Ishikawa (cell line): Measurements from ENCODE around the gene PACSIN3.

Experiments used
- CEBPB ChIP-seq: IDR thresholded peaks from 2 replicates; pipeline ENCODE4 v1.6.1; 2012
- CREB1 ChIP-seq: IDR thresholded peaks from 2 replicates; pipeline ENCODE4 v1.6.1; 2012; ENCODE audit warnings: low read depth
- EGR1 ChIP-seq: IDR thresholded peaks from 2 replicates; pipeline ENCODE4 v1.6.1; 2012
- EP300 ChIP-seq: IDR thresholded peaks from 2 replicates; pipeline ENCODE4 v1.6.1; 2012; ENCODE audit warnings: borderline replicate concordance
- NFIC ChIP-seq: IDR thresholded peaks from 2 replicates; pipeline ENCODE4 v1.6.1; 2012
- RAD21 ChIP-seq: IDR thresholded peaks from 2 replicates; pipeline ENCODE4 v1.6.1; 2012; ENCODE audit warnings: low read depth
- TAF1 ChIP-seq: IDR thresholded peaks from 2 replicates; pipeline ENCODE4 v1.6.1; 2012; ENCODE audit warnings: low read depth, mild to moderate bottlenecking
- TCF12 ChIP-seq: IDR thresholded peaks from 2 replicates; pipeline ENCODE4 v1.6.1; 2012; ENCODE audit warnings: low read depth
- TF ChIP-seq, protein P1 (sequence below): IDR thresholded peaks from 2 replicates; pipeline ENCODE4 v1.6.1; 2012
- TF ChIP-seq, protein P2 (sequence below): IDR thresholded peaks from 2 replicates; pipeline ENCODE4 v1.6.1; 2012; ENCODE audit warnings: low read depth, mild to moderate bottlenecking

DNA sequence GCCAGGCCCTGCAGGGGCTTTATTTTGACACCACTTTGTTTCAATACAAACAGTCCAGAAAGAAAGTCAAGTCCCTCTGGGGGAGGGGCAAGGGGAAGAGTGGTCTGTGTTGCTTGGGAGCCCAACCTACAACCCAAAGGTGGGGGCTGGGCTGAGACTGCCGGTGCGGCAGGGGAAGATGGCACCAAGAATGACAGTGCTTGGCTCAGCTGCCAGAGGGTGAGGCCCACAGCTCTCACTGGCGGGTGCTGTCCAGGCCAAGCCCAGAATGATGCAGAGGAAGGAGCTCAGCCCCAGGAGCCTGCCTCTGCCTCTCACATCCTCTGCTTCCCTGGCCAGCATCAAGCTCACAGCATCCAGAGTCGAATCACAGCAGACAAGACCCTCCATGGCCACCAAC is 21.9 kb downstream of the PACSIN3 start:
- no peak for TF ChIP-seq RAD21
- no peak for TF ChIP-seq CEBPB
- TF ChIP-seq EP300 = no peak
- TF ChIP-seq, protein P1, sequence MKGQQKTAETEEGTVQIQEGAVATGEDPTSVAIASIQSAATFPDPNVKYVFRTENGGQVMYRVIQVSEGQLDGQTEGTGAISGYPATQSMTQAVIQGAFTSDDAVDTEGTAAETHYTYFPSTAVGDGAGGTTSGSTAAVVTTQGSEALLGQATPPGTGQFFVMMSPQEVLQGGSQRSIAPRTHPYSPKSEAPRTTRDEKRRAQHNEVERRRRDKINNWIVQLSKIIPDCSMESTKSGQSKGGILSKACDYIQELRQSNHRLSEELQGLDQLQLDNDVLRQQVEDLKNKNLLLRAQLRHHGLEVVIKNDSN = no peak
- TF ChIP-seq TCF12 = no peak
- no peak for TF ChIP-seq CREB1
- TF ChIP-seq, protein P2, sequence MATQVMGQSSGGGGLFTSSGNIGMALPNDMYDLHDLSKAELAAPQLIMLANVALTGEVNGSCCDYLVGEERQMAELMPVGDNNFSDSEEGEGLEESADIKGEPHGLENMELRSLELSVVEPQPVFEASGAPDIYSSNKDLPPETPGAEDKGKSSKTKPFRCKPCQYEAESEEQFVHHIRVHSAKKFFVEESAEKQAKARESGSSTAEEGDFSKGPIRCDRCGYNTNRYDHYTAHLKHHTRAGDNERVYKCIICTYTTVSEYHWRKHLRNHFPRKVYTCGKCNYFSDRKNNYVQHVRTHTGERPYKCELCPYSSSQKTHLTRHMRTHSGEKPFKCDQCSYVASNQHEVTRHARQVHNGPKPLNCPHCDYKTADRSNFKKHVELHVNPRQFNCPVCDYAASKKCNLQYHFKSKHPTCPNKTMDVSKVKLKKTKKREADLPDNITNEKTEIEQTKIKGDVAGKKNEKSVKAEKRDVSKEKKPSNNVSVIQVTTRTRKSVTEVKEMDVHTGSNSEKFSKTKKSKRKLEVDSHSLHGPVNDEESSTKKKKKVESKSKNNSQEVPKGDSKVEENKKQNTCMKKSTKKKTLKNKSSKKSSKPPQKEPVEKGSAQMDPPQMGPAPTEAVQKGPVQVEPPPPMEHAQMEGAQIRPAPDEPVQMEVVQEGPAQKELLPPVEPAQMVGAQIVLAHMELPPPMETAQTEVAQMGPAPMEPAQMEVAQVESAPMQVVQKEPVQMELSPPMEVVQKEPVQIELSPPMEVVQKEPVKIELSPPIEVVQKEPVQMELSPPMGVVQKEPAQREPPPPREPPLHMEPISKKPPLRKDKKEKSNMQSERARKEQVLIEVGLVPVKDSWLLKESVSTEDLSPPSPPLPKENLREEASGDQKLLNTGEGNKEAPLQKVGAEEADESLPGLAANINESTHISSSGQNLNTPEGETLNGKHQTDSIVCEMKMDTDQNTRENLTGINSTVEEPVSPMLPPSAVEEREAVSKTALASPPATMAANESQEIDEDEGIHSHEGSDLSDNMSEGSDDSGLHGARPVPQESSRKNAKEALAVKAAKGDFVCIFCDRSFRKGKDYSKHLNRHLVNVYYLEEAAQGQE = no peak
- no peak for TF ChIP-seq EGR1
- no peak for TF ChIP-seq TAF1
- TF ChIP-seq NFIC = no peak
